HCT116 (cell line): ENCODE data around the gene BPIFB1. TPM values are rescaled to one million over a fixed set of nuclear protein-coding genes. Genes with fewer than 3 reads are reported as not detected.

Experiments used
- ATAC-seq: fragments of 200-7000 bp; cut with Tn5 transposase; 2 replicates; pipeline ENCODE4 v1.9.1; 2020; ENCODE audit warnings: mild to moderate bottlenecking, moderate library complexity
- BruUV-seq: library from RNA; stranded (reverse); fragments of 400-500 nt; replicated peaks from 2 replicates; lab custom pipeline; 2021; lab: Mats Ljungman, UMichigan
- CTCF ChIA-PET: fragments of 300-600 bp; sonication (Branson Sonifier 250); formaldehyde crosslinking; loops from one replicate; lab custom pipeline; 2021; ENCODE audit warnings: antibody characterized with exemption; lab: Charles Lee
- POLR2A ChIA-PET: fragments of 300-600, 350-600 bp; sonication (Branson Sonifier 250); formaldehyde crosslinking; loops from one replicate; lab custom pipeline; 2021; ENCODE audit warnings: antibody characterized with exemption; lab: Charles Lee
- RAD21 ChIA-PET, 2 experiments: fragments of 300-600 bp; sonication (Branson Sonifier 250); formaldehyde crosslinking; loops; one replicate each; lab custom pipeline; 2023; ENCODE audit warnings: low total read pairs in 2 of 2; ENCODE audit not compliant: uncharacterized antibody in 2 of 2, unreplicated experiment in 2 of 2, low non-redundant PET in 1 of 2; lab: Charles Lee
- DNase-seq: peaks from one replicate; pipeline ENCODE4 v3.0.0-alpha.2; 2010; ENCODE audit warnings: low read depth, low spot score
- H2AFZ ChIP-seq: fragments of 200-600 bp; shearing (Covaris generic), sonication (generic); 2 replicates; pipeline ENCODE4 v1.6.1; 2017; ENCODE audit warnings: low read depth, mixed run types, mixed read lengths, antibody characterized with exemption, low read length; ENCODE audit not compliant: poor library complexity, severe bottlenecking
- H3K27ac ChIP-seq: 2 replicates; pipeline ENCODE4 v1.5.1; 2012; ENCODE audit warnings: low read depth, low read length
- H3K27me3 ChIP-seq: fragments of 200-600 bp; sonication (generic); 2 replicates; pipeline ENCODE4 v1.6.1; 2016; ENCODE audit warnings: mixed run types, low read length, mixed read lengths; ENCODE audit not compliant: insufficient read depth
- H3K36me3 ChIP-seq, 2 experiments: fragments of 200-500 bp in 1 of 2; fragments of 200-600 bp in 1 of 2; sonication (Bioruptor generic) in 1 of 2; sonication (generic) in 1 of 2; 2 replicates each; pipeline versions ENCODE4 v1.5.1 to v1.6.1; 2014 to 2016; ENCODE audit warnings: low read length in 2 of 2, inconsistent platforms in 1 of 2, mixed read lengths in 1 of 2, mixed run types in 1 of 2; ENCODE audit not compliant: insufficient read depth in 2 of 2, control insufficient read depth in 1 of 2
- H3K4me1 ChIP-seq, 2 experiments: fragments of 200-600 bp in 1 of 2; sonication (generic) in 1 of 2; 2 replicates each; pipeline versions ENCODE4 v1.5.1 to v1.6.1; 2012 to 2017; ENCODE audit warnings: low read length in 2 of 2, inconsistent platforms in 1 of 2, mild to moderate bottlenecking in 1 of 2, mixed read lengths in 1 of 2, mixed run types in 1 of 2, moderate library complexity in 1 of 2; ENCODE audit not compliant: insufficient read depth in 2 of 2, control insufficient read depth in 1 of 2
- H3K4me2 ChIP-seq: fragments of 200-600 bp; sonication (generic); 2 replicates; pipeline ENCODE4 v1.6.1; 2017; ENCODE audit warnings: mixed run types, low read length, mixed read lengths
- H3K4me3 ChIP-seq, 2 experiments: fragments of 200-600 bp in 1 of 2; sonication (generic) in 1 of 2; replicated peaks in 1 of 2; 2 replicates each; pipeline ENCODE4 v1.5.1; 2011 to 2016; ENCODE audit warnings: low read length in 2 of 2, control low read depth in 1 of 2, low read depth in 1 of 2, mild to moderate bottlenecking in 1 of 2, mixed read lengths in 1 of 2, mixed run types in 1 of 2
- H3K79me2 ChIP-seq: fragments of 200-600 bp; sonication (generic); 2 replicates; pipeline ENCODE4 v1.6.1; 2017; ENCODE audit warnings: mild to moderate bottlenecking, mixed run types, low read length, moderate library complexity, mixed read lengths; ENCODE audit not compliant: insufficient read depth
- H3K9ac ChIP-seq: fragments of 200-600 bp; sonication (generic); 2 replicates; pipeline ENCODE4 v1.6.1; 2016; ENCODE audit warnings: low read length, mixed read lengths
- H3K9me2 ChIP-seq: fragments of 200-600 bp; sonication (generic), shearing (Covaris generic); 2 replicates; pipeline ENCODE4 v1.6.1; 2017; ENCODE audit warnings: mixed run types, mild to moderate bottlenecking, moderate library complexity; ENCODE audit not compliant: insufficient read depth
- H3K9me3 ChIP-seq, 2 experiments: fragments of 200-500 bp in 1 of 2; fragments of 200-600 bp in 1 of 2; sonication (Bioruptor generic) in 1 of 2; sonication (generic) in 1 of 2; 2 replicates each; pipeline ENCODE4 v1.6.1; 2014 to 2017; ENCODE audit warnings: low read length in 2 of 2, mixed read lengths in 2 of 2, inconsistent platforms in 1 of 2, low read depth in 1 of 2, mild to moderate bottlenecking in 1 of 2, mixed run types in 1 of 2, moderate library complexity in 1 of 2; ENCODE audit not compliant: control insufficient read depth in 1 of 2, insufficient read depth in 1 of 2
- H4K20me1 ChIP-seq: fragments of 200-600 bp; sonication (generic), shearing (Covaris generic); 2 replicates; pipeline ENCODE4 v1.6.1; 2017; ENCODE audit warnings: mixed run types, mild to moderate bottlenecking, moderate library complexity; ENCODE audit not compliant: insufficient read depth
- CBX3 ChIP-seq: IDR thresholded peaks from 2 replicates; pipeline ENCODE4 v1.6.1; 2012; ENCODE audit warnings: low read depth
- CEBPB ChIP-seq: IDR thresholded peaks from 2 replicates; pipeline ENCODE4 v1.6.1; 2012; ENCODE audit warnings: low read depth
- EGR1 ChIP-seq: IDR thresholded peaks from 2 replicates; pipeline ENCODE4 v1.6.1; 2012; ENCODE audit warnings: low read depth
- ELF1 ChIP-seq: IDR thresholded peaks from 2 replicates; pipeline ENCODE4 v1.6.1; 2012; ENCODE audit warnings: low read depth, borderline replicate concordance
- EZH2 ChIP-seq: fragments of 200-600 bp; sonication (generic); IDR thresholded peaks from 2 replicates; pipeline ENCODE4 v1.6.1; 2017; ENCODE audit warnings: antibody characterized with exemption, mixed run types
- JUND ChIP-seq: IDR thresholded peaks from 2 replicates; pipeline ENCODE4 v1.6.1; 2012
- POLR2A ChIP-seq: IDR thresholded peaks from 2 replicates; pipeline ENCODE4 v1.7.0; 2011; ENCODE audit warnings: borderline replicate concordance; ENCODE audit not compliant: insufficient read depth, insufficient read length; ENCODE audit errors: extremely low read depth
- SIN3A ChIP-seq: IDR thresholded peaks from 2 replicates; pipeline ENCODE4 v1.6.1; 2012; ENCODE audit warnings: low read depth
- SP1 ChIP-seq: IDR thresholded peaks from 2 replicates; pipeline ENCODE4 v1.6.1; 2012; ENCODE audit warnings: low read depth
- SRF ChIP-seq: IDR thresholded peaks from 2 replicates; pipeline ENCODE4 v1.6.1; 2012; ENCODE audit warnings: low read depth
- TCF7L2 ChIP-seq: IDR thresholded peaks from 2 replicates; pipeline ENCODE4 v1.7.0; 2011; ENCODE audit warnings: borderline replicate concordance, inconsistent platforms; ENCODE audit not compliant: insufficient read depth, insufficient read length; ENCODE audit errors: extremely low read depth
- intact Hi-C: fragments of 100-400 bp; cut with micrococcal nuclease; formaldehyde crosslinking; loops from 2 replicates; pipeline ENCODE4 v1.10.0; 2022
- total RNA-seq: library from RNA; stranded (reverse); gene quantifications from one replicate; pipeline ENCODE4 v1.2.1, GENCODE V29; 2021; ENCODE audit not compliant: unreplicated experiment
- TF ChIP-seq, protein P1 (sequence below): IDR thresholded peaks from 2 replicates; pipeline ENCODE4 v1.6.1; 2012
- TF ChIP-seq, protein P2 (sequence below): IDR thresholded peaks from 2 replicates; pipeline ENCODE4 v1.6.1; 2011; ENCODE audit warnings: mild to moderate bottlenecking, low read length, moderate library complexity; ENCODE audit not compliant: insufficient replicate concordance; ENCODE audit errors: extremely low read depth
- TF ChIP-seq, protein P3 (sequence below): IDR thresholded peaks from 2 replicates; pipeline ENCODE4 v1.6.1; 2012
- TF ChIP-seq, protein P4 (sequence below): IDR thresholded peaks from 2 replicates; pipeline ENCODE4 v1.6.1; 2012; ENCODE audit warnings: low read depth
- TF ChIP-seq, protein P5 (sequence below), 3 experiments: fragments of 200-600 bp in 1 of 3; sonication (generic) in 1 of 3; IDR thresholded peaks in 2 of 3; conservative IDR thresholded peaks in 1 of 3; 2 replicates each; pipeline ENCODE4 v1.5.1; 2012 to 2017; ENCODE audit warnings: low read depth in 2 of 3, low read length in 2 of 3, antibody characterized with exemption in 1 of 3, borderline replicate concordance in 1 of 3, control low read depth in 1 of 3, mild to moderate bottlenecking in 1 of 3, mixed read lengths in 1 of 3, mixed run types in 1 of 3, moderate library complexity in 1 of 3; ENCODE audit not compliant: insufficient read depth in 1 of 3

The BPIFB1 gene
- total RNA-seq, 1 experiment from 2014 or later, result 0.17 TPM

DNA sequence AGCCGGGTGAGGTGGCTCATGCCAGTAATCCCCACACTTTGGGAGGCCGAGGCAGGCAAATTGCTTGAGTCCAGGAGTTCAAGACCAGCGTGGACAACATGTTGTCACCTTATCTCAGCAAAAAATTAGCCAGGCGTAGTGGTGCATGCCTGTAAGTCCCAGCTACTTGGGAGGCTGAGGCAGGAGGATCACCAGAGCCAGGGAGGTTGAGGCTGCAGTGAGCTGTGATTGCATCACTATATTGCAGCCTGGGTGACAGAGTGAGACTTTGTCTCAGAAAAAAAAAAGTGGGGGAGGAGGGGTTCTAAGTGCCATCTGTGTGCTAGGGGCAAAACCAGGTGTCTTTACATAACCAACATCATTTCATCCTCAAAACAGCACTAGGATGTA, 70.0 kb downstream of the BPIFB1 start:
- Histone ChIP-seq H3K4me2 (no peak overlapping the region), H3K9me3 (no peaks in the 10 kb centered on the region), H3K27me3 (no peaks in the 10 kb centered on the region), H4K20me1 (no peaks in the 10 kb centered on the region), H3K4me1 (no peaks in the 10 kb centered on the region), H3K9me2 (no peaks in the 10 kb centered on the region), H3K9ac (no peak overlapping the region), H3K4me3 (no peak overlapping the region), H3K36me3 (peaks cover 0 to 4% of the 10 kb centered on the region in 2 experiments; a peak in 2 of 4 replicates), H3K27ac (no peak overlapping the region), H3K79me2 (no peaks in the 10 kb centered on the region), H2AFZ (no peak overlapping the region)
- CTCF ChIA-PET, result no interaction called here
- RAD21 ChIA-PET, result no interaction called here
- TF ChIP-seq, protein P1, sequence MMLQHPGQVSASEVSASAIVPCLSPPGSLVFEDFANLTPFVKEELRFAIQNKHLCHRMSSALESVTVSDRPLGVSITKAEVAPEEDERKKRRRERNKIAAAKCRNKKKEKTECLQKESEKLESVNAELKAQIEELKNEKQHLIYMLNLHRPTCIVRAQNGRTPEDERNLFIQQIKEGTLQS, result no peak
- TF ChIP-seq SP1 (no peak), CBX3 (no peak), EZH2 (no peak), POLR2A (no peak), ELF1 (no peak), CEBPB (no peak), SIN3A (no peak), EGR1 (no peak), SRF (no peak), JUND (no peak), TCF7L2 (no peak)
- TF ChIP-seq, protein P2, sequence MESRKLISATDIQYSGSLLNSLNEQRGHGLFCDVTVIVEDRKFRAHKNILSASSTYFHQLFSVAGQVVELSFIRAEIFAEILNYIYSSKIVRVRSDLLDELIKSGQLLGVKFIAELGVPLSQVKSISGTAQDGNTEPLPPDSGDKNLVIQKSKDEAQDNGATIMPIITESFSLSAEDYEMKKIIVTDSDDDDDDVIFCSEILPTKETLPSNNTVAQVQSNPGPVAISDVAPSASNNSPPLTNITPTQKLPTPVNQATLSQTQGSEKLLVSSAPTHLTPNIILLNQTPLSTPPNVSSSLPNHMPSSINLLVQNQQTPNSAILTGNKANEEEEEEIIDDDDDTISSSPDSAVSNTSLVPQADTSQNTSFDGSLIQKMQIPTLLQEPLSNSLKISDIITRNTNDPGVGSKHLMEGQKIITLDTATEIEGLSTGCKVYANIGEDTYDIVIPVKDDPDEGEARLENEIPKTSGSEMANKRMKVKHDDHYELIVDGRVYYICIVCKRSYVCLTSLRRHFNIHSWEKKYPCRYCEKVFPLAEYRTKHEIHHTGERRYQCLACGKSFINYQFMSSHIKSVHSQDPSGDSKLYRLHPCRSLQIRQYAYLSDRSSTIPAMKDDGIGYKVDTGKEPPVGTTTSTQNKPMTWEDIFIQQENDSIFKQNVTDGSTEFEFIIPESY, result no peak
- TF ChIP-seq, protein P3, sequence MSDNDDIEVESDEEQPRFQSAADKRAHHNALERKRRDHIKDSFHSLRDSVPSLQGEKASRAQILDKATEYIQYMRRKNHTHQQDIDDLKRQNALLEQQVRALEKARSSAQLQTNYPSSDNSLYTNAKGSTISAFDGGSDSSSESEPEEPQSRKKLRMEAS, result no peak
- TF ChIP-seq, protein P4, sequence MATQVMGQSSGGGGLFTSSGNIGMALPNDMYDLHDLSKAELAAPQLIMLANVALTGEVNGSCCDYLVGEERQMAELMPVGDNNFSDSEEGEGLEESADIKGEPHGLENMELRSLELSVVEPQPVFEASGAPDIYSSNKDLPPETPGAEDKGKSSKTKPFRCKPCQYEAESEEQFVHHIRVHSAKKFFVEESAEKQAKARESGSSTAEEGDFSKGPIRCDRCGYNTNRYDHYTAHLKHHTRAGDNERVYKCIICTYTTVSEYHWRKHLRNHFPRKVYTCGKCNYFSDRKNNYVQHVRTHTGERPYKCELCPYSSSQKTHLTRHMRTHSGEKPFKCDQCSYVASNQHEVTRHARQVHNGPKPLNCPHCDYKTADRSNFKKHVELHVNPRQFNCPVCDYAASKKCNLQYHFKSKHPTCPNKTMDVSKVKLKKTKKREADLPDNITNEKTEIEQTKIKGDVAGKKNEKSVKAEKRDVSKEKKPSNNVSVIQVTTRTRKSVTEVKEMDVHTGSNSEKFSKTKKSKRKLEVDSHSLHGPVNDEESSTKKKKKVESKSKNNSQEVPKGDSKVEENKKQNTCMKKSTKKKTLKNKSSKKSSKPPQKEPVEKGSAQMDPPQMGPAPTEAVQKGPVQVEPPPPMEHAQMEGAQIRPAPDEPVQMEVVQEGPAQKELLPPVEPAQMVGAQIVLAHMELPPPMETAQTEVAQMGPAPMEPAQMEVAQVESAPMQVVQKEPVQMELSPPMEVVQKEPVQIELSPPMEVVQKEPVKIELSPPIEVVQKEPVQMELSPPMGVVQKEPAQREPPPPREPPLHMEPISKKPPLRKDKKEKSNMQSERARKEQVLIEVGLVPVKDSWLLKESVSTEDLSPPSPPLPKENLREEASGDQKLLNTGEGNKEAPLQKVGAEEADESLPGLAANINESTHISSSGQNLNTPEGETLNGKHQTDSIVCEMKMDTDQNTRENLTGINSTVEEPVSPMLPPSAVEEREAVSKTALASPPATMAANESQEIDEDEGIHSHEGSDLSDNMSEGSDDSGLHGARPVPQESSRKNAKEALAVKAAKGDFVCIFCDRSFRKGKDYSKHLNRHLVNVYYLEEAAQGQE, result no peak
- TF ChIP-seq, protein P5, sequence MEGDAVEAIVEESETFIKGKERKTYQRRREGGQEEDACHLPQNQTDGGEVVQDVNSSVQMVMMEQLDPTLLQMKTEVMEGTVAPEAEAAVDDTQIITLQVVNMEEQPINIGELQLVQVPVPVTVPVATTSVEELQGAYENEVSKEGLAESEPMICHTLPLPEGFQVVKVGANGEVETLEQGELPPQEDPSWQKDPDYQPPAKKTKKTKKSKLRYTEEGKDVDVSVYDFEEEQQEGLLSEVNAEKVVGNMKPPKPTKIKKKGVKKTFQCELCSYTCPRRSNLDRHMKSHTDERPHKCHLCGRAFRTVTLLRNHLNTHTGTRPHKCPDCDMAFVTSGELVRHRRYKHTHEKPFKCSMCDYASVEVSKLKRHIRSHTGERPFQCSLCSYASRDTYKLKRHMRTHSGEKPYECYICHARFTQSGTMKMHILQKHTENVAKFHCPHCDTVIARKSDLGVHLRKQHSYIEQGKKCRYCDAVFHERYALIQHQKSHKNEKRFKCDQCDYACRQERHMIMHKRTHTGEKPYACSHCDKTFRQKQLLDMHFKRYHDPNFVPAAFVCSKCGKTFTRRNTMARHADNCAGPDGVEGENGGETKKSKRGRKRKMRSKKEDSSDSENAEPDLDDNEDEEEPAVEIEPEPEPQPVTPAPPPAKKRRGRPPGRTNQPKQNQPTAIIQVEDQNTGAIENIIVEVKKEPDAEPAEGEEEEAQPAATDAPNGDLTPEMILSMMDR (IDR thresholded peaks at IDR 0.05 in 2 of 3, conservative IDR thresholded peaks at IDR 0.05 in 1 of 3; ENCODE audit: borderline replicate concordance in 1 of 3, insufficient read depth in 1 of 3, low read depth in 2 of 3, low read length in 2 of 3), result no peak
- intact Hi-C loops, result no loop called here
- DNase-seq (no peak), ATAC-seq (no peak)
- no TSS peak for BruUV-seq
- POLR2A ChIA-PET, result no interaction called here
